DMS 273 (cell line): ENCODE measurements around the gene ZNF664.
"Not testable (repeated sequence)": the region's sequence is repeated elsewhere in the genome, so short reads cannot be mapped to it uniquely, and the experiment has no call there.

ENCODE experiments used
- DNase-seq: peaks from one replicate; lab custom pipeline; 2025; ENCODE audit not compliant: unreplicated experiment; lab: John Stamatoyannopoulos, UW

ZNF664 gene

GRCh38 chr12:123941000-123941399 is 32.0 kb upstream of the ZNF664 start:
- DNase-seq = no peak

GRCh38 chr12:123941624-123942237 is 31.3 kb upstream of the ZNF664 start:
- DNase-seq = no peak

- DNase-seq = no peak
Measured at GRCh38 chr12:123942238-123942653, 30.8 kb upstream of the ZNF664 start.

GRCh38 chr12:123942911-123943648 is 29.9 kb upstream of the ZNF664 start:
- DNase-seq = no peak

GRCh38 chr12:123943816-123944215 is 29.2 kb upstream of the ZNF664 start:
- DNase-seq = peak; percentile 45

- no peak for DNase-seq
Measured at GRCh38 chr12:123944696-123945095, 28.3 kb upstream of the ZNF664 start.

- DNase-seq = no peak
Measured at GRCh38 chr12:123945287-123946151, 27.5 kb upstream of the ZNF664 start.

- no peak for DNase-seq
Measured at GRCh38 chr12:123946152-123946515, 26.9 kb upstream of the ZNF664 start.

GRCh38 chr12:123946516-123947505 is 26.2 kb upstream of the ZNF664 start:
- not testable (repeated sequence) for DNase-seq

- not testable (repeated sequence) for DNase-seq
Measured at GRCh38 chr12:123947531-123947930, 25.5 kb upstream of the ZNF664 start.

GRCh38 chr12:123948401-123948795 is 24.6 kb upstream of the ZNF664 start:
- DNase-seq = peak; percentile 66

- peak; percentile 56 for DNase-seq
Measured at GRCh38 chr12:123948796-123949769, 23.9 kb upstream of the ZNF664 start.

GRCh38 chr12:123949770-123950165 is 23.2 kb upstream of the ZNF664 start:
- DNase-seq = no peak

GRCh38 chr12:123950476-123951349 is 22.3 kb upstream of the ZNF664 start:
- no peak for DNase-seq

- DNase-seq = no peak
Measured at GRCh38 chr12:123951467-123951866, 21.5 kb upstream of the ZNF664 start.

- no peak for DNase-seq
Measured at GRCh38 chr12:123952037-123952436, 21.0 kb upstream of the ZNF664 start.

- no peak for DNase-seq
Measured at GRCh38 chr12:123954647-123955350, 18.2 kb upstream of the ZNF664 start.

- DNase-seq = no peak
Measured at GRCh38 chr12:123956249-123956648, 16.8 kb upstream of the ZNF664 start.
